Occipital lobe (tissue), 2 donors: ENCODE data around the gene TEX29. TPM values are rescaled to one million over a fixed set of nuclear protein-coding genes. Genes with fewer than 3 reads are reported as not detected.

Experiments used
- DNase-seq: peaks from one replicate; lab custom pipeline; 2025; lab: John Stamatoyannopoulos, UW
- total RNA-seq: library from RNA; depleted of rRNA; stranded (reverse); fragments of >200 nt; gene quantifications from one replicate; pipeline ENCODE4 v1.2.3, GENCODE V29; 2014

TEX29 gene
- total RNA-seq, 1 donor from 2014 or later = not detected

DNA sequence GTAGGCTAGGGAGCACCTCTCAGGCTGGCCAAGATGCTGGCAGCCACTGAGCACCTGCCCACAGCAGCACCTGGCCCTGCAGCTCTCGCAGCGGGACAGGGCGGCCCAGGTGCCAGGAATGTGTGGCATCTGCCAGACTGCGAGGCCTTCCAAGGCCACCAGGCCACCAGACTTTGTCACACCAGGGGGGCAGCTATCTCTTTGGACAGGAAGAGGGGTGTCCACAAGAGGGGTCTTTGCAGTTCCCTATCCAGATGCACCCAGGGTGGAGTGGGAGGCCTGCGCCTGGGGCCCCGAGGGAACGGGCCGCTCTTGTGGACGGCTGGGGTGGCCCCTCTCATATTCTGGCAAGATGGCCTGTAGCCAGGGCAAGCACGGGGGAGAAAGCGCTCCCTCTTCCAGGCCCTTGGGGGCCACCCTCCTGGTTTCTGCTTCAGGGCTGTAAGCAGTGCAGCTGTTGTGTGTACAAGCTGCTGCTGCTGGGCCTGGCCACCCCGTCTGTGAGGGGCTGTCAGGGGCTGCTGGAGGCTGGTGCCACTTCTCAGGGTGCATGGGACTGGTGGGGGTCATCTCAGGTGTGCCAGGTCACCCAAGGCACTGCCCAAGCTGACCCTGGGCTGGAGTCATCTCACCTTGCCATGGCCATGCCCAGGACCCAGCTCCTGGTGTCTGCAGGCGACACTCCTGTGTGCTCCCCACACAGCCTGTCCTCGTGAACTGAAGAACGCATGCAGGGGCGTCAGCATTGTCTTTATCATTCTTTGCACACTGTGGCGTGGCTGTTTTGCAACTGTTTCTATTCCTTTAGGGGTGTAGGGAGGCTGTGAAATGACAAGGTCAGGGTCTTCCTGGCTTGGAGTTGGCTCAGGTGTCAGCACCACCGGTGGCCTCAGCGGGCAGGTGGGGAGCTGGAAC lies 1.8 kb downstream of the TEX29 start:
- no peak for DNase-seq

DNA sequence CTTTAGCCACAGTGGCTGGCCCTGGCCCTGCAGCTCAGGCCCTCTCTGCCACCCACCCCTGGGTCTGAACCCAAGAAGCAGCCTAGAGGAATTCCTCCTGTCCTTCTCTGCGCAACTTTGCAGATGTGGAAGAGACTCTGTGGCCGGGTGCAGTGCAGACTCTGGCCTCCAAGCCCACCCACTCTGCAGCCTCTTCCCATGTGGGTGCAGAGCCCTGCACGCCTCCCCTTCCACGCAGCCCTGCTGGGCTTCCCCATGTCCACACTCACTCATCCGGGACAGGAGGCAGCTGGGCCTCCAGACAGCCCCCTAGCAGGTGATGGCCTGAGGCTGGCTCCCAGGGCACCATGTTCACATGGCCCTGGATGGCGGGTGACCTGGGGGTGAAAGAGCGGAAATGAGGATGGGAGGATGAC lies 2.5 kb downstream of the TEX29 start:
- DNase-seq = no peak

DNA sequence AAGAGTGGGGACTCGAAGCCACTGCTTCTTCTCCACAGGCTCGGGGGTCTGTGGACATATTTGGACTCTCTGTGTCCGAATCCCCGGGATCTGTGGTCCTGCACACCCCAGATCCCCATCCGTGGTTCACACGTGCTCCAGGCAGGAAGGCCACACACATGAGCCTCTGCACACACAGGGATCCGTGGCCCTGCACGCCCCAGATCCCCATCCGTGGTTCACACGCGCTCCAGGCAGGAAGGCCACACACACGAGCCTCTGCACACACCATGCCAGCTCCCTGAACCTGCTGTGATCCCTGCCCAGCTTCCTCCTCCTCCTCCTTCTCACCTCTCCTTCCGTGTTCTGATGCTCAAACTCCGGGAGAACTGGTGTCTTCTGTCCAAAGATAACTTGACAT lies 3.1 kb downstream of the TEX29 start:
- DNase-seq = no peak

DNA sequence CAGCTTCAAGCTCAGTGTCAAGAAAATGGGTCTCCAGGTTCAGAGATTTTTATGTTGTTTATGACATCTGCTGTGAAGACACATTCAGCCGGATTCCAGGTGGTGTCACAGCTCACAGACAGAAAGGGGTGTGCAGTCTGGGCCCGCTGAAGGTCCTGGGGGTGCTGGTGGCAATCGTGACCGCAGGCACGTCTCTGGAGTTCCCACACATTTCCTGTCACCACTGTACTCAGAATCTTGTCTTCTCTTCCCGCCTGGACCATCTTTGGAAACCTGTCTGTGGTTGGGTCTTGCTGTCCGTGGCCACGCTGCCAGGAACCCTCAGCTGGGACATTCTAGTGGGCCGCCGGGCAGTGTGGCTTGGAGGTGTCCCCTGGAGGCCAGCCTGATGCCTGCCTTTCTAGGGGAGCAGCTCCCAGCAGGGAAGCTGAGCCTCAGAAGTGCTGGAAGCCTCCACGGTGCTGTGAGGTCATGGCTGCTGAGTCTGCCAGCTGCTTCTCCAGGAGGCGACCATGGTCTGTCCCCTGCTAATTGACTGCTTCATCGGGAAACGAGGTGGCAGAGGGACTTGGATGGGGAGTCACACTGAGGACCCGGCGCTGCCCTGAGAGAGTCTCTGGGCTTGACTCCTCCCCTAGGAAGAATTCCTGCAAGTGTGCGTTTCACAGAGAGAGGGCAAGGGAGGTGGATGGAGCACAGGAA lies 3.7 kb downstream of the TEX29 start:
- no peak for DNase-seq

DNA sequence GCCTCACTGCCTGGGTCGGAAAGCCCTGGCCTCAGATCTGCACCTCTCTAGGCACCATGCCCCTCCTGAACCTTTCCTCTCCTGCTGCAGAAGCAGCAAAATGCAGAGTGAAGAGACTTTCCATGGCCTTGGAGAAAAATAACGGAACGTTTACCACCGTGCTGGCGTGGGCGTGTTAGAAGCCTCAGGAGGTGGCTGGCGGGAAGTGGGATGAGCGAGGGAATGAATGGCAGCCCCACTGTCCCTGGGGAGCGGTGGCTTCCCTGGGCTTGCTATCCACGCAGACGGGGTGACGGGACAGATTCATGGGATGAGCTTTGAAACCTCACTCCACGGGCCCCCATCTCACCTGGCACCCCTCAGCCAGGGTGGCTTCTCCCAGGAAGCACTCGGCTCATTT lies 4.3 kb downstream of the TEX29 start:
- peak; percentile 24 for DNase-seq

DNA sequence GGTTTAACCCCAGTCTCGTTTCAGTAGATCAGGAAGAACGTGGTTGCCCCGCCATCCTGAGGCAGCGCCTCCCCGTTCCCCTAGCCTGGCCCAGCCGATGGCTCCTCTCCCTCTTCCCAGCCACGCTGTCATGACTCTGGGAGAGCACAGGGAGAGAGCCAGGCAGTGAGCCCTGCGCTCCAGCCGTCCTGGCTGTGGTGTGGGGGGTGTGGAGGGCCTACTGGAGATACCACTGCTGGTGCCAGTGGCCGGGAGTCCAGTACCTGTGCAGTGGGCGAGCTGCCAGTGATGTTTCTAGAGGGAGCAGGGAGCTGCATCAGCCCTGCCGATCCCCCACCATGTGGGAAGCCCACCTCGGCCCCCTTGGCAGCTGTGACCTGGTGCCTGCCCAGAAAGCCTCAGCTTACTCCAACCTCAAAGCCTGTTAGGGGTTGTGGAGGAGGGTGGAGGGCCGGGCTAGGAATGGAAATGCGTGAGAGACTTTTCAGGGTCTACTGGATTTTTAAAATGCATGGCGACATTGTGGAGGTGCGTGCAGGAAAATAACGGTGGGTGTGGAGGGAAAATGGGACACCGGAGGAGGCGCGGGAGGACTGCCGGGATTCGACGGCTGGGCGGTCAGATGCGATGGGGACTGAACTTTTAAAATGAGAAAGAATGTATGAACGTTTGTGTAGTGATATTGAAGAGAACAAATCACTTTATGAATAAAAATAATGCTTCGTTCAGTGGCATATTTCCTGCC lies 4.9 kb downstream of the TEX29 start:
- no peak for DNase-seq

DNA sequence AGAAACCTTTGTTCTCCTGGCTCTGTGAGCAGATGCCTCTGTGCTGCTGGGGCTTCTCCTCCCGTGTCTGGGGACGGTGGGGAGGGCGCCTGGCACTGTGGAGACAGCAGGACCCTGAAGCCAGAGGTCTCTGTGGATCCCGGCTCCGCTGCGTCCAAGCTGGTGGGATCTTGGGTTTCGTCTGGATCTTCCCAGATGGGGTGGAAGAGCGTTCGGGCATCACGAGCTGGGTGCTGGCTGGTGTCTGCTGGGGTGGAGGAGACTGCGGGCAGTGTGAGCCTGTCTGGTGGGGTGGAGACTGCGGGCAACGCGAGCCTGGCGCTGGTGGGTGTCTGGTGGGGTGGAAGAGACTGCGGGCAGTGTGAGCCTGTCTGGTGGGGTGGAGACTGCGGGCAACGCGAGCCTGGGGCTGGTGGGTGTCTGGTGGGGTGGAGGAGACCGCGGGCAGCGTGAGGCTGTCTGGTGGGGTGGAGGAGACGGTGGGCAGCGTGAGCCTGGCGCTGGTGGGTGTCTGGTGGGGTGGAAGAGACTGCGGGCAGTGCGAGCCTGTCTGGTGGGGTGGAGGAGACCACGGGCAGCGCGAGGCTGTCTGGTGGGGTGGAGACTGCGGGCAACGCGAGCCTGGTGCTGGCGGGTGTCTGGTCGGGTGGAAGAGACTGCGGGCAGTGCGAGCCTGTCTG lies 5.6 kb downstream of the TEX29 start:
- no peak for DNase-seq

DNA sequence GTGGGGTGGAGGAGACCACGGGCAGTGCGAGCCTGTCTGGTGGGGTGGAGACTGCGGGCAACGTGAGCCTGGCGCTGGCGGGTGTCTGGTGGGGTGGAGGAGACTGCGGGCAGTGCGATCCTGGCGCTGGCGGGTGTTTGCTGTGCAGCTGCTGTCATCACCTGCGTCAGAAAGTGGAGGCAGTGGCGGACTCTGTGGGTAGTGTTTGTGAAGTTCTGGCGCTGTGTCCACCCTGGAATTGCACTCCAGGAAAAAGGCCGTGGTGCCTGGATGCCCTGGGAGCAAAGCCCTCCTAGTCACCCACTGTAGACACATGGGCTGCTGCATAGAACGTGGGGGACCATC lies 6.2 kb downstream of the TEX29 start:
- peak; percentile 27 for DNase-seq

DNA sequence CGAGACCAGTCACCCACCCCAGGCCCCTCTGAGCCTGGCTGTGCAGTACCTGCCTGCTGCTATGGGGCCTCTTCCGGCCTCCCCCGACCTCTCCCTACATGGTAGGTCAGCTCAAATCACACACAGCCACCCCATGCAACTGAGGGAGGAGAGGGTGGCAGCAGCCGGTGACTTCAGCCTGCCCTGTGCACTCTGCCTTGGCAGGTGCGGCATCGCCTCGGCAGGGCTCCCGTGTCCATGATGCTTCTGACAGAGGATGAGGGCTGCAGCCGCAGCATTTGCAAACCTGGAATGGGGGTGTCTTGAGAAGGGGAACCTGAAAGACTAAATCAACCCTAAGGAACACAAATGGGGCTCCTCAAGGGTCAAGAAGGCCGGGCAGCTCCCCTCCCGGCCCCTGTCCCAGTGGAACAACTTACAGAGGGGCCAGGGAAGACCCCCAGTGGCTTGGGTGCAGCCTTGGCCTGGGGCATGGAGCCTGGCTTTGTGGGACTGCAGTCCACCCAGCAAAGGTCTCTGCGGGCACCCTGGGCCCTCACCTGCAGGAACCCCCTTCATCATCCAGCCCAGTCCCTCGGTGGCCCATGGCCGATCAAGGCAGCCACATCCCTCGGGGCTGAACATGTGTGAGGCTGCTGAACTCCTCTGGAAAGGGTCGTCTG lies 6.7 kb downstream of the TEX29 start:
- no peak for DNase-seq

DNA sequence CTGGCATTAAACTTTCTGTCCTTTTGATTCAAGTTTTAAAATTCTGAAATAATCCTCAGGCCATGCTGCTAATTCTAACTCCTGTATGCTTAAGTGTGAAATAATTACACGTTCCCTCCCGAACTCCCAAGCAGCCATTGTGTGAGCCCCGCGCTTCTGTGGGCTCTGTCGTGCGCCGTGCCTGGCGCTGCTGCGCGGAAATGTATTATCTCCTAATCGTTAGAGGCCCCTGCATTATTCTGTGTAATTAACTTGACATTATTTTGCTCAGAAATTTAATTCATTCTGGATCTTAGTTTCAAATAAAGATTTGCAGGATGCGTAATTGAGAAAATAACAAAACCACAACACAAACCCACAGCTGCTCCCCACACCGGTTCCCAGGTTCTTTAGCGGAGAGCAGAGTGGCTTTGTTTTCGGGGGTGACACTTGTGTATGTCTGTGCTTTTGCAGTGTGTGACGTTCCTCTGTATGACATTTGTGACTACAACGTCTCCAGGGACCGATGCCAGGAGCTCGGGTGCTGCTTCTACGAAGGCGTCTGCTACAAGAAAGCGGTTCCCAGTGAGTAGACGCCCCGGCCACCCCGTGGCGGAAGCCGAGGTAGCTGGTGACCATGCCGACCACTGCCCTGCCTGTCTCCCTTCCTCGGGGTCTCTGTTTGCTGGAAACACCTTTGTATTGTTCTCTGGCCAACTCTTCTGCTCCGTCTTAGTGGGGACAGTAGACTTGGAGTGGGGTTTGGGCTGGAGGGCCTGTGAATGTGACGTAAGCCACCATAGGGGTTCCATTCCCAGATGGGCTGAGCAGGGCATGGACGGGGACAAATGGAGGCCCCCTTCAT lies 7.5 kb downstream of the TEX29 start:
- DNase-seq = no peak

DNA sequence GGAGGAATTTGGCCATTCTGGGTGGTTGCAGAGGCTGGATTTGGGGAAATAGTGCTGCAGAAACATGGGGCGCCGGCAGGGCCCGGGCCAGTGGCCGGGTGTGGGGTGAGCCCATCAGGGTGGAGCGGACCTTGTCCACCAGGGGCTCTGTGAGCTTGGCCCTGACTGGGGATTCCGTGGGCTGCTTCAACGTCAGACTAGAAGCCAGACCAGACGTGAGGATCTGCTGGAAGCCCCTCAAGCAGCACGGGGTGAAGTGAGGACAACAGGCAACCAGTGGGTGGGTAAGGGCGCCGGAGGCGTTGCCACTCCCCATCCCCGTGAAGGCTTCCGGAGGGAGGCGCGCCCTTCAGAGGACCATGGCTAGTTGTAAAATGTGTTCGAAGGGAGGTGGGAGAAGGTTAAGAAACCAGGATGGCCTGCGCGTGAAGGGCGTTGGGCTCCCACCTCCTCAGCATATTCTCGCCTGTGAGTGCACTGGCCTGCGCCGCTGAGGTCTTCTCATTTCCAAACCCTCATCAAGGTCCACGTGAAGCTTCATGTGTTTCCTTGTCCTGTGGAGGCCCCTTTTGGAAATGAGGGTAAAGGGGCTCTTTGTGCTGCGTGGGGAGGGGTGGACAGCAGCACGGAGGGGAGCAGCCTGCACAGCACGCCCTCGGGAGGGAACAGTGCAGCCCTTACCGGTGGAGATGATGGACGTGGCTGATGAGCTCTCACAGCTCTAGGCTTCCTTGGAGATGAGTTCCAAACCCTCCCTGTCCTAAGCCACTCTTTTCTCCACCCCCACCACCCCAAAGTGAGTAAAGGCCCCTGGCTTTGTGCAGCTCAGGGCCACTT lies 8.3 kb downstream of the TEX29 start:
- DNase-seq = no peak

DNA sequence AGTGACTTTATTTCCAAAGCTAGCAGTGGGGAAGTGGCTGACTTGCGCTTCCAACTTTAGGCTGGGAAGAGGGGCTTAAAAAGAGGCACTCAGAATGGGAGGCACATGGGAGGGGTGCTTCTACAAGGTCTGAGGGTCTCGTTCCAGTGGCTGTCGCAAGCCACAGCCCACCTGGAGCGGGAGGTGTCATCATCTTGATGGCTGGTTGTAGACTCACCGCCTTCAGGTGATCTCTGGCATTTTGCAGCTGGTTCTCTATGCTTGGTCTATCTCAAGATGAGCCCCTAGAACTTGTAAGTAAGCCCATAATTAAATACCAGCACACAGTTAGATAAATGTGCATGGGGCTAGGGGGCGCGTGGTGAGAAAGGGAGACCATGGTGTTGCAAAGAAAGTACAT lies 9.2 kb downstream of the TEX29 start:
- no peak for DNase-seq

DNA sequence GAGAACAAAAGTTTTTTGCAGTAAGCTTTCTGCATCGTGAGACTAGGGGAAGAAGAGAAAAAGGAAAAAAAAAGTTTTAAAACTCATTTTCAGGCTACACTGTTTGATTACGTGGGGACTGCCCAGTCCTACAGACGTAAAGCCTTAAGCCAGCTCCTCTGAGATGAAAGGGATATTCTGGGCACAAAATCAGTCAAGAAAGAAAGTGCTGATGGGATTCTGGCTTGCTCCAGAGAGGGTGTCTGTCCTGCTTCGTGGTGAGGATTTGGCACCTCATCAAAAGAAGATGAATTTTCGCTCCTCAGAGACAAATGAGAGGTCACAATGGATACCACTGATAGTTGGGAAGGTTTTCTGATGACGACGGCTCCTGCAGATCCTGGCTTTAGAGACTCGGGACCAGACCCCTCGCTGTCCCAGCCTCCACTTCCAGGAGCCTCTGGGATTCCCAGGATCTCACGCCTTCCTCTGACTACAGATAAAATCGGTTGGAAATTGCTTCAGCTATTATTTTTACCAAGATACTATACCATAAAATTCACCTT lies 9.7 kb downstream of the TEX29 start:
- no peak for DNase-seq

DNA sequence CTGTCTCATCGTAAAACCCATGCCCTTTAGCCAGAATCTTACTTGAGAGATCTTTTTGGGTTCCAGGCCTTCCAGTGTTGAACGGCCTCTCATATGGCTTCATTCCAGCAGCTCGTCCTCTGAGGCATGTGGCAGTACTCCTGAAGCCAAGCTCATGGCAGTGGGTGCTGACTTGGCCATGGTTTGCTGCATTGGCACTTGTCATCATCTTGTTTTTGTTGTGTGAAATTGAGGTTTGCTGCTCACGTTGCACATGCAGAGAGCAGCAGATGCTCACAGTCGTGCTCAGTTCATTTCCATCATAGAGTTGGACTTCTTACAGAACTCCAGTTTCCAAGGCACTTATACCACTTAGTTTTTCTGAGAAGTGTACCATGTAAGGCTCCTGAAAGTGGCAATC lies 14.9 kb downstream of the TEX29 start:
- no peak for DNase-seq

DNA sequence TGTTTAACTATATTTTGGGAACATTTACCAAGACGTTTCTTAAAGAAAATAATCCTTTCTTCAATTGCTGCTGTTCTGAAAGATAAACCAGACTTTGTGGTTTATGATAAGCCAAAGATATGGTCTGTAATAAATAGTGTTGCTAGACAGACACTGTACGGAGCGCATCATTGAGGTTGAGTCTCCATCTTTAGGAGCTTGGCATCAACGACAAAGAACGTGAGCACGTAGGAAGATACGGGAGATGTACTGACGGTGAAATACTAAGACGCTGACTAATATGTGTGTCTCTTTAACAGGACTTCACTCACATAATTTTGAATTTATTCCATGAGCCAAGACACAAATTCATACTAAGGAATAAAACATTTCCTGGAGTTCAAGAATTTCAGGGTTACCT lies 16.2 kb downstream of the TEX29 start:
- DNase-seq = no peak

DNA sequence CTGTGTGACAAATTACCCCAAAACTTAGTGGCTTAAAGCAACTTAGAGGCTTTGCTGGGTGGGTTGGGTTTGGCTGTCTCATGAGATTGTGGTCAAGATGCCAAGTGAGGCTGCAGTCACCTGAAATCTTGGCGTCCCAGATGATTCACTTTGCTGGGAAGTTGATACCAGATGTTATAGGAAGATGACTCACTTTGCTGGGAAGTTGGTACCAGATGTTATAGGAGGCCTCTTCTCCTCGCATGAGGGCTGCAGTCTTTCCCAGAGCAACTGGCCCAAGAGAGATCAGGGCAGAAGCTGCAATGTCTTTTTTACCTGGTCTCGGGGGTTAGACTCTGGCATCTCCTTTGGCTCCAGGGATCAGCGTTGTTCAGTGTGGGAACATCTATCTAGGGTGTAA lies 16.8 kb downstream of the TEX29 start:
- DNase-seq = no peak

DNA sequence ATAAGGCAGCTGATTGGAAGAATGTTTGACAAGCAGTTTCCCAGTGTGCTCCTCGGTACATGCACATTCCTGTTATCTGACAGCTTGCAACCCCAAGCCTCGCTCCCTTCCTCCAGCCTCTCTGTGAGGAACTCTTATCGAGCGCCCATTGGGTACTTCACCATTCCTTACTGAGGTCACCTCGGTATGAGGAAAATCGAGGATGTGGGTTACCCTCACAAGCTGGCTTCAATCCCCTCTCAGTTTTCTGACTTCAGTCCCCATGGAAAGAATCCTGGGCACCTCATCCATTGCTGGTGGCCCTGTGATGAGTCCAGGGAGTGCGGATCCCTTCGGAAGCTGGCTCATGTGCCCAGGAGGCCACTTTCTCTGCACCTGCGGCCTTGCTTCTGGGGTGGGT lies 17.3 kb downstream of the TEX29 start:
- no peak for DNase-seq

DNA sequence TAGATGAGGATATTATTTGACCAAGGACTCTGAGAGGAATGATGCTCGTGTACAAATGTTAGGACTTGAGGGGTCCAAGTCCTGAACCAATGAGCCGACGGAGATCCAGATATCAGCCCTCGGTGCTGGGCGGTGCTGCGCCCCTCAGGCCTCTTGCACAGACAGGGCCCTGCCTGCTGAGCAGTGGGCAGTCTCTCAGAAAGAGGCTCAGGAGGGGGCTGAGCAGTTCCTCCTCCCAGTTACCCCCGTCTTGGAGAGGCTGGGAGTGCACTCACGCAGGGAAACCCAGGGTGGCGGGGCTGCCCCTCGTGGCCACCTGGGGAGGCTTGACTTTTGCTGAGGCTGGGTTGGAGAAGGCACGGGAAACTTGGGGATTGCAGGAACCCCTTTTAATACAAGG lies 18.4 kb downstream of the TEX29 start:
- DNase-seq = no peak
